HG03439 (cell line): ENCODE measurements around the gene SYVN1.
A peak's percentile ranks its signal among the peaks of the same experiment; 100 is the strongest.
"Not testable (repeated sequence)": the region's sequence is repeated elsewhere in the genome, so short reads cannot be mapped to it uniquely, and the experiment has no call there.

ENCODE experiments used
- ATAC-seq: cut with Tn5 transposase; IDR thresholded peaks from one replicate; pipeline ENCODE4 v1.9.1; 2021; ENCODE audit warnings: mild to moderate bottlenecking, moderate library complexity; ENCODE audit not compliant: unreplicated experiment

SYVN1 gene

DNA sequence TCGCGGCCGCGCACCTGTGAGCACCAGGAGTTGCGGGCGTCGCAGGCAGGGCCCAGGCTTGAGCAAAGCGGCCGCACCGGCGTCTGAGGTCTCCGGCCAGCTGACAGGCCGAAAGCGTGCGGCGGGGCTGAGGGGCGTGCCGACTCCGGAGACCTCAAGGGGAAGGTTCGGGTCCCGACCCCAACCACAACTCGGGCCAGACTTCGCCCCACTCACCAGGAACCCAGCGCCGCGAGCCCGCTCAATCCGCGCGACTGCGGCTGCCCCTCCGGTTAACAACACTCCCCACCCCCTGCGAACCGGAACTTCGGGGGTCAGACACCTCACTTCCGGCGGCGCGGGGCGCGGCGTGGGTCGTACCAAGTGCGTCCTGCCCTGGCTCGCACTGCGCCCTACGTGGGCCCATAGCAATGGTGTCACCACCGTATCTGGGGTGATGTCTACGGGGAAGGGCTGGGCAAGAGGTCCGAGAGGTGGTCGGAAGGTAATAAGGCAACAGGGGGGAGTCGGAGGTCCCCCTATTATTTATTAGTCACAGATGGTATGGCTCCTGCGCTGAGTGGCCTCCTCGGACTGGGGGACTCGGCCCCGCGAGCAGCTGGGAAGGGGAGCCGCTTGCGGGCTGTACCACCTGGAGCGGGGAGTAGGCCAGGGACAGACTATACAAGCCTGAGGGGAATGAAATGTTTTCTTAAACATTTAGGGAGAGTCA is at the start of gene SYVN1:
TSS of gene SYVN1 (minus strand) at position 280 of the 712 bp plus-strand sequence. CDS start 918 bp downstream, outside the sequence.
- ATAC-seq: peak; percentile 65

GRCh38 chr11:65183201-65183891 is 49.0 kb upstream of the SYVN1 start:
- no peak for ATAC-seq

DNA sequence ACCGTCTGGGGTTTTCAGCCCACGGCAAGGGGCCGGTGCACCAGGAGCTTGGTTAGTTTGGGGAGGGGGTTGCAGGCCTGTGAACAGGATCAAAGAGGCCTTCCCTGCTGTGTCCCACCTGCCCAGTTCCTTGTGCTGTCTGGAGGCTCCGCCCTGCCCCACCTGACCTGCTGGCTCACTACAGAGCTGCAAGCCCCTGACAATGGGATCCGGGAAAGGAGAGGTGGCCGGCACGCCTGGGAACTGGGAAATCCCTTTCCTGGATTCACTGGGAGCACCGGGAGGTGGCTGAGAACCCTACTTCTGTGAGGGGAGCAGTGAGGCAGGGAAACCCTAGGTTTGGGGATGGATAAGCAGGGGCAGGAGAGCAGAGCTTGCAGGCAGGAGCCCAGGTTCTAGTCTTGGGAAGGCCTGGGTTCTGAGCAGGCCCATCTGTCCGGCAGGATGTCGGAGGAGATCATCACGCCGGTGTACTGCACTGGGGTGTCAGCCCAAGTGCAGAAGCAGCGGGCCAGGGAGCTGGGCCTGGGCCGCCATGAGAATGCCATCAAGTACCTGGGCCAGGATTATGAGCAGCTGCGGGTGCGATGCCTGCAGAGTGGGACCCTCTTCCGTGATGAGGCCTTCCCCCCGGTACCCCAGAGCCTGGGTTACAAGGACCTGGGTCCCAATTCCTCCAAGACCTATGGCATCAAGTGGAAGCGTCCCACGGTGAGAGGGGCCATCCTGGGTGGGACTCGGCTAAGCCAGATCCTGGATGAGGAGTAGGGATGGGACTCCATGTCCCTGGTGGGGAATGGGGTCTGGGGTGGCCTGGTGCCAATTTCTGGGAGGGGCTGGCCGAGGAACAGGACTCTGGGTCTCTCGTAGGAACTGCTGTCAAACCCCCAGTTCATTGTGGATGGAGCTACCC is 48.2 kb upstream of the SYVN1 start:
- no peak for ATAC-seq

- peak; percentile 35 for ATAC-seq
Observed at GRCh38 chr11:65181569-65182257, 47.4 kb upstream of the SYVN1 start, which contains the start of gene CAPN1. Gene CAPN1, plus strand, starts transcription at chr11:65181928. Its CDS starts 774 bp downstream, at chr11:65182702.

DNA sequence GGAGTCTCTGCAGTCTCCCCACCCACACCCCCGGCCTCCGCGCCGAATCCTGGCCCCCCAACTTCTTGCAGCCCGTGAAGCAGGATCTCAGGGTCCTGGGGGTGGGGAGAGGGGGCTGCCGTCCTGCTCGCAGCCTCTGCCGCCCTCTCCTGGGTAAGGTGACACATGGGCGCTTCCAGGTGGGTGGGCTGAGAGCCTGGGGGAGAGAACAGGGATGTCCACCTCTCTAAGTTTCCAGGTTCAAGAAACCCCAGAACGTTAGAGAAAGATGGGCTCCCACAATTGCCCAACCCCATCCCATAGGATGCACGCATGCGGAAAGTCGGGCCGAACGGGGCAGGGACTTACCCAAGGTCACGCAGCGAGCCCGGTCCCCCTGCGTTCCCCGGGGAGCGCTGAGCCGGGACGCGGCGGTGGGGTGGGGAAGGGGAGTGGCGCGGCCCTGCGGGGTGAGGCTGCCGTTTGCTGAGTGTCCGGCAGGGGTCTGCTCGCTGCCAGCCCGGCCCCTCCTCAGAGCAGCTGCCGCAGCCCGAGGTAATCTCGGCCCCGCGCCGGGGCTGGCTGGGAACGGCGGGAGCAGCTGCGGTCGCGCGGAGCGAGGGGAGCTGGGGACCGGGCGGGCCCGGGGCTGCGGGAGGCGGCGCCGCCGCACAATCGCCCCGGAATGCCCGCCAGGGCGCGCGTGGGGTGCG is 46.7 kb upstream of the SYVN1 start:
- peak; percentile 59 for ATAC-seq

DNA sequence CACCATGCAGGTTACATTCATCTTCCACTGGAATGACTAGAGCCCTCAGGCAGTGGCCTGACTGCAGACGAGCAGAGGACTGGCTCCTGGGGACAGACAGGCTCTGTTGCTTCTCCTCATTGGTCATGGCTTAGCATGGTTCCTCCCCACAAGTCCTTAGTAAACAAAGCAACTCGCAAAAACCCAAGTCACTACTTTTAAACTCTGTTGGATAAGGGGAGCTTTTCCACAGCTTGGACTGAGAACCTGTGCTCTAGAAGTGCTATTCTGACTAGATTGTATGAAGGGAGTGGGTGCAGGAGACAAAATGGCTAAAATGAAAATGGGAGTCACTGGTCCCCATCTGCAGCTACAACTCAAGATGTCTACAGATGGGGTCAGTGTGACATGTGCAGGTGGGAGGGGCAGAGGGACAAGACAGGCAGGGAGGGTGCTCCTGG is 40.3 kb upstream of the SYVN1 start:
- ATAC-seq: not testable (repeated sequence)

DNA sequence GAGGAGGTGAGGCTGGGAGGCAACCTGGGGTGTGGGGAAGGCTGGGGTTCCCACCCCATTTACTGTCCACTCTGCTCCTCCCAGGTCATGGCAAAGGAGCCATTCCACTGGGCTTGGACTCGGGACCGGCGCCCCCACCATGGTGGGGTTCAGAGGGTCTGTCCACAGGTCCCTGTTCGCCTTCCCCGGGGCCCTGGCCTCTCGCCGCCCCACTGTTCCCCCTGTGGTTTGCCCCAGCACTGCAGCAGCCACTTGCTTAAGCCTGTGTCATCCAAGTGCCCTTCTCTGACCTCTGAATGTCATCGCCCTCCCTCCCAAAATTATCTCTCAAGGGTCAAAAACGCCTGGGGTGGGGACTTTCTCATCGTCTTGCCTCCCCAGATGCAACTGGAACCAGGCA is 38.3 kb upstream of the SYVN1 start:
- ATAC-seq: no peak

DNA sequence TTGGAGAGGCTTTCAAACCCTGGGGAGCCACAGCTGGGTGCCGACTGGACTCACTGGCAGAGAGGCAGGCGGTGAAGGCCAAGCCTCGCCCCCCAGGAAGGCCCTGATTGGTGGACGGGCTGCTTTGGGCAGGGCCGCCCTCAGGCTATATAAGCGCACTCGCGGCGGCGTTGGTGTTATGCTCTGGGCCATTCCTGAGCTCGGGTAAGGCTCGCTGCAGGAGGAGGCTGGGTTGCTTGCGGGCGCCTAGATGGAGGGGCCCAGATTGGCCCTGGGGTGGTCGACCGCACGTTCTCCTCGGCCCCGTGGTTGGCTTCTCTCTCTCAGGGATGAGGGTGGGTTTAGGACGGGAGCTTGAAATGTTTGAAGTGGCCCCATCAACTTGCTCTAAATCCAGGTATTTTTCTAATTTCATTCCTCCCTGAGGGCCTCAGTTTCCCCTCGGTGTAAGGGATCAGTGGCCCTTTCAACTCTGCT is 35.8 kb upstream of the SYVN1 start, which contains the start of gene SPDYC:
TSS of gene SPDYC (plus strand) at position 176 of the 477 bp plus-strand sequence. CDS start 1,125 bp downstream, outside the sequence.
- ATAC-seq: no peak

DNA sequence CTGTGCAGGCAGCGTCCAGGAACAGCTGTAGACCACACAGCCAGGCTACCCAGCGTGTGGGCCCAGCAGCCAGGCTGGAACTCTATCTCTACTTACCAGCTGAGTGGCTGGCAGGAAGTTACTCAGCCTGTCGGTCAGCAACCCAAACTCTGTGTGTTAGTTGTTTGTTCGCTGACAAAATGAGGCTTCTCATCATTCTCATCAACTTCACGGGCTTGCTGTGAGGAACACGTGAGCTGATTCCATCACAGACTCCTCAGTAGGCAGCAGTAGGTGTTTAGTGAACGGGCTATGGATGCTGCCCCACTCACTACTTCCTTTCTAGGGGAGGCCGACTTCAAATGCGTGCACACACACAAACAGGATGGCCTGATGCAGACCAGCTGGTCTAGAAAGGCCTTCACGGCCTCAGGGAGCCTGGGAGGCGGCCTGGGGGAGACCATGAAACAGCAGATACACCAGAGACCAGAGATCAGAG is 34.9 kb upstream of the SYVN1 start:
- no peak for ATAC-seq

- no peak for ATAC-seq
Observed at GRCh38 chr11:65167656-65168055, 33.3 kb upstream of the SYVN1 start.

DNA sequence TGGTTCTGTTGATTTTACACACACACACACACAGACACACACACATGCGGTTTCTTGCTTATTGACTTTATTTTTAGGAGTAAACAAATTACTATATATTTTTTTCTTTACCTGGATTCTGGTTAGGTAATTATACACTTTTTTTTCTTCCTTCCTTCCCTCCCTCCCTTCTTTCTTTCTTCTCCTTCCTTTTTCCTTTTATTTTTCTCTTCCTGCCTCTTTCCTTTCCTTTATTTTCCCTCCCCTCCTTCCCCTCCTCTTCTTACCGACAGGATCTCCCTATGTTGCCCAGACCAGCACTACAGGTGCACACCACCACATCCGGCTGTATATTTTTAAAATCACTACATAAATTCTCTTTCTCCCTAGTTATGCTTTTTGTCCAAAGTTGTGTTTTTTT is 32.6 kb upstream of the SYVN1 start:
- ATAC-seq: no peak

- ATAC-seq: no peak
Observed at GRCh38 chr11:65165410-65166317, 31.3 kb upstream of the SYVN1 start.

GRCh38 chr11:65163684-65164083 is 29.4 kb upstream of the SYVN1 start:
- no peak for ATAC-seq

GRCh38 chr11:65160643-65161042 is 26.3 kb upstream of the SYVN1 start:
- no peak for ATAC-seq

GRCh38 chr11:65159012-65159411 is 24.7 kb upstream of the SYVN1 start:
- ATAC-seq: peak; percentile 89

- ATAC-seq: no peak
Observed at GRCh38 chr11:65157336-65157735, 23.0 kb upstream of the SYVN1 start.

- no peak for ATAC-seq
Observed at GRCh38 chr11:65156926-65157325, 22.6 kb upstream of the SYVN1 start.

- no peak for ATAC-seq
Observed at GRCh38 chr11:65156256-65156655, 21.9 kb upstream of the SYVN1 start.

DNA sequence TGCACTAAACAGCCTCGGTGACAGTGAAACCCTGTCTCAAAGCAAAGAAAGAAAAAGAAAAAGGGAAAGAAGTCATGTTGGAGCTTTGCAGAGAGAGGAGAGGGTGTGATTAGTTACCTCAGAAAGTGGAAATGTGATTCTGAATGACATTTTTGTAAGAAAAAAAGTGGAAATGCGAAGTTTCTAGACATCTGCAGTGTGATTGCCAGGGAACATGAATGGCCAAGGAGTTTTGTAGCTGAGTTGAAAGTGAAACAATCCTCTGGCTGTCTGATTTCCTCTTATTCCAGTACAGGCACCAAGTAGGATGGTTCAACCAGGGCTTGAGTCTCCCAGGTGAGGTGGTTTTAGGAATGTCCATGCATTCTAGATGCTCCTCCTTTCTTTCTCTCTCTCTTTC is 17.8 kb upstream of the SYVN1 start:
- no peak for ATAC-seq
